GM18873 (cell line): Measurements from ENCODE around the gene OXLD1.
"Not testable (repeated sequence)": the region's sequence is repeated elsewhere in the genome, so short reads cannot be mapped to it uniquely, and the experiment has no call there.

ENCODE experiments used
- ATAC-seq: cut with Tn5 transposase; IDR thresholded peaks from one replicate; pipeline ENCODE4 v1.9.1; 2021; ENCODE audit warnings: mild to moderate bottlenecking, moderate library complexity, moderate number of reproducible peaks; ENCODE audit not compliant: unreplicated experiment, low FRiP score

Gene OXLD1

DNA sequence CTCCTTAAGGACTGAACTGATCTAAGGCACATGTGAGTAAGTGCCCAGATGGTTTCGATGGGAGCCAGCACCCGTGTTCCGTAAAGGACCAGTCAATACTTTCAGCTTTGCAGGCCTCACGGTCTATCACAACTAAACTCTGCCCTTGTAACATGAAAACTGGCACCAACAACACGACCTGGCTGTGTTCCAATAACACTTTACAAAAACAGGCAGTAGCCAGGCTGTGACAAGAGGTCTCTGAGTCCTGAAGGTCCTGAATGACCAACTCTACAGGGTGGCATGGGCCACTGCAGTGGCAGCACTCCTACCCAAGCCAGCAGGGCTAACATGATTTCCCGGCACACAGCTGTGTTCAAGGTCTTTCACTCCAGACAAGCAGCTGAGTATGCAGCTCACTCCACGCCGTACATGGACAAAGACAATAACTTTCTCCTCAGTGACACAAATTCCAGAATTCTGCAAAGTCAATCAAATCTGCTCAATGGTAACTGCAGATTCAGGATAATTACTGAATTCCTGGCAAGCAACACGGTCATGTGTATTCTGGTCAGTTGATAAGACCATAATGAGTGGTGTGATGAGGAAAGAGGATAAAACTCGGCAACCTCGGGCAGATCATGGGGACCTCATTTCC, 44.8 kb downstream of the OXLD1 start:
- ATAC-seq, result no peak

GRCh38 chr17:81618307-81618706, 48.1 kb downstream of the OXLD1 start:
- not testable (repeated sequence) for ATAC-seq

GRCh38 chr17:81616877-81617276, 49.5 kb downstream of the OXLD1 start:
- no peak for ATAC-seq

GRCh38 chr17:81615401-81615930, 50.9 kb downstream of the OXLD1 start:
- no peak for ATAC-seq
